GM20000 (cell line): ENCODE measurements around the gene ARAP1.

Experiments
- DNase-seq: peaks from one replicate; pipeline ENCODE4 v3.0.0; 2012; ENCODE audit warnings: low spot score
- CTCF ChIP-seq: IDR thresholded peaks from 2 replicates; pipeline ENCODE4 v1.5.1; 2012; ENCODE audit warnings: mild to moderate bottlenecking, control low read depth; ENCODE audit errors: extremely low read depth, missing control alignments

Gene ARAP1

GRCh38 chr11:72681226-72682153 lies 70.7 kb downstream of the ARAP1 start:
- TF ChIP-seq CTCF = no peak
- DNase-seq = no peak

GRCh38 chr11:72680624-72681158 lies 71.5 kb downstream of the ARAP1 start:
- DNase-seq = no peak
- TF ChIP-seq CTCF = no peak

GRCh38 chr11:72679869-72680268 lies 72.3 kb downstream of the ARAP1 start:
- TF ChIP-seq CTCF = no peak
- no peak for DNase-seq

GRCh38 chr11:72678524-72678923 lies 73.7 kb downstream of the ARAP1 start:
- DNase-seq = no peak
- TF ChIP-seq CTCF = no peak

- no peak for TF ChIP-seq CTCF
- DNase-seq = peak; percentile 60
Observed at GRCh38 chr11:72676861-72677341, 75.3 kb downstream of the ARAP1 start.

GRCh38 chr11:72675221-72675620 lies 77.0 kb downstream of the ARAP1 start:
- no peak for TF ChIP-seq CTCF
- no peak for DNase-seq
